PC-3 (cell line): ENCODE measurements around the gene BLOC1S2. TPM values are rescaled to one million over a fixed set of nuclear protein-coding genes. Genes with fewer than 3 reads are reported as not detected.

Source experiments
- ATAC-seq: fragments of 200-7000 bp; cut with Tn5 transposase; 2 replicates; pipeline ENCODE4 v1.9.1; 2020; ENCODE audit warnings: mild to moderate bottlenecking, moderate library complexity
- BruUV-seq: library from RNA; stranded (reverse); fragments of 400-500 nt; replicated peaks from 2 replicates; lab custom pipeline; 2021; lab: Mats Ljungman, UMichigan
- CTCF ChIA-PET: fragments of 300-600 bp; sonication (Branson Sonifier 250); formaldehyde crosslinking; loops from one replicate; lab custom pipeline; 2022; ENCODE audit warnings: antibody characterized with exemption; lab: Charles Lee
- POLR2A ChIA-PET: fragments of 300-600 bp; sonication (Branson Sonifier 250); formaldehyde crosslinking; loops from one replicate; lab custom pipeline; 2022; ENCODE audit warnings: antibody characterized with exemption; ENCODE audit not compliant: unreplicated experiment; lab: Charles Lee
- DNase-seq: peaks from one replicate; pipeline ENCODE4 v3.0.0-alpha.2; 2015
- H2AFZ ChIP-seq: fragments of 300-600 bp; sonication (generic); 2 replicates; pipeline ENCODE4 v1.6.0; 2016; ENCODE audit warnings: antibody characterized with exemption, low read length
- H3F3A ChIP-seq: fragments of 300-600 bp; sonication (generic); one replicate; pipeline ENCODE4 v1.6.0; 2017; ENCODE audit warnings: antibody characterized with exemption, low read length, control low read depth, mild to moderate bottlenecking; ENCODE audit not compliant: unreplicated experiment
- H3K27ac ChIP-seq: fragments of 300-600 bp; sonication (generic); 2 replicates; pipeline ENCODE4 v1.5.1; 2016; ENCODE audit warnings: mild to moderate bottlenecking, low read length
- H3K27me3 ChIP-seq: fragments of 300-600 bp; sonication (generic); 2 replicates; pipeline ENCODE4 v1.6.1; 2016; ENCODE audit warnings: low read length, mixed read lengths
- H3K36me3 ChIP-seq: fragments of 300-600 bp; sonication (generic); 2 replicates; pipeline ENCODE4 v1.6.1; 2016; ENCODE audit warnings: low read depth, mixed run types, low read length, mixed read lengths
- H3K4me1 ChIP-seq: fragments of 300-600 bp; sonication (generic); 2 replicates; pipeline ENCODE4 v1.5.1; 2016; ENCODE audit warnings: low read length; ENCODE audit not compliant: insufficient read depth
- H3K4me2 ChIP-seq: fragments of 300-600 bp; sonication (generic); 2 replicates; pipeline ENCODE4 v1.6.0; 2016; ENCODE audit warnings: low read length
- H3K4me3 ChIP-seq: fragments of 300-600 bp; sonication (generic); 2 replicates; pipeline ENCODE4 v1.5.1; 2016; ENCODE audit warnings: mild to moderate bottlenecking, low read length, mixed read lengths
- H3K79me2 ChIP-seq: fragments of 300-600 bp; sonication (generic); 2 replicates; pipeline ENCODE4 v1.6.1; 2017; ENCODE audit warnings: low read length, mixed read lengths
- H3K9ac ChIP-seq: fragments of 300-600 bp; sonication (generic); 2 replicates; pipeline ENCODE4 v1.6.0; 2016; ENCODE audit warnings: mild to moderate bottlenecking, low read length
- H3K9me2 ChIP-seq: fragments of 300-600 bp; sonication (generic); replicated peaks from 2 replicates; pipeline ENCODE4 v1.6.1; 2016; ENCODE audit warnings: mixed run types, low read length, mixed read lengths
- H3K9me3 ChIP-seq: fragments of 300-600 bp; sonication (generic); 2 replicates; pipeline ENCODE4 v1.6.1; 2016; ENCODE audit warnings: low read length, mixed read lengths
- H4K20me1 ChIP-seq: fragments of 300-600 bp; sonication (generic); 2 replicates; pipeline ENCODE4 v1.6.1; 2016; ENCODE audit warnings: low read length, mixed read lengths
- EZH2 ChIP-seq: fragments of 300-600 bp; sonication (generic); IDR thresholded peaks from one replicate; pipeline ENCODE4 v1.6.1; 2017; ENCODE audit warnings: antibody characterized with exemption, mild to moderate bottlenecking, low read length; ENCODE audit not compliant: unreplicated experiment
- EZH2phosphoT487 ChIP-seq: fragments of 300-600 bp; sonication (generic); IDR thresholded peaks from 2 replicates; pipeline ENCODE4 v1.6.1; 2018; ENCODE audit warnings: mild to moderate bottlenecking, antibody characterized with exemption, low read length, borderline replicate concordance
- intact Hi-C: fragments of 100-400 bp; cut with micrococcal nuclease; formaldehyde crosslinking; loops from 2 replicates; pipeline ENCODE4 v1.9.0; 2023
- total RNA-seq: library from RNA; depleted of rRNA; stranded (reverse); fragments of >200 nt; gene quantifications from 2 replicates; pipeline ENCODE4 v1.2.3, GENCODE V29; 2014
- TF ChIP-seq, protein P1 (sequence below): fragments of 300-600 bp; sonication (generic); conservative IDR thresholded peaks from 2 replicates; pipeline ENCODE4 v1.5.1; 2017; ENCODE audit warnings: antibody characterized with exemption, low read depth, mild to moderate bottlenecking, low read length

Gene BLOC1S2
- total RNA-seq, 1 experiment from 2014 or later: 46.4 TPM

DNA sequence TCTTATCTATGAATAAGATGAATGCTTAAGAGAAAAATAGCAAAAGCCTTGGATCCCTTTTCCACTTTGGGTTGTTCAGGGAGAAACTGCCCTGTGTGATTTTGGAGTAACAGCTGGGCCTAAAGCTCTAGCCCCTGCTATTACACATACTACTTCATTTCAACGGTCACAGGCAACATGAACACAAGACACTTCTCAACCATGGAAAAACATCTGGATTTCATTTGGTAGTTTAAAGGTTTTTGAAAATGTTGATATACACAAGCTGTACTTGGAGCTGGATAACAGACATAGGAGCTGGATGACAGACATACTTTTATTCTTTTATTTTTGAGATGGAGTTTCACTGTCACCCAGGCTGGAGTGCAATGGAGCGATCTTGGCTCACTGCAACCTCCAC is 54.4 kb downstream of the BLOC1S2 start:
- 0 out of 2 replicates have a peak, but pooled peaks cover 3% of the 10 kb centered on the region for H3K4me1 ChIP-seq
- no peaks in the 10 kb centered on the region for H4K20me1 ChIP-seq
- ATAC-seq (no peak), DNase-seq (no peak)
- no TSS peak for BruUV-seq
- no peak overlapping the region for H3K27ac ChIP-seq
- POLR2A ChIA-PET: no interaction called here
- no peaks in the 10 kb centered on the region for H3K9me3 ChIP-seq
- no peaks in the 10 kb centered on the region for H3K9me2 ChIP-seq
- H3K4me3 ChIP-seq: no peak overlapping the region
- H3K9ac ChIP-seq: no peak overlapping the region
- peaks cover 22% of the 10 kb centered on the region for H3K79me2 ChIP-seq
- CTCF ChIA-PET: no interaction called here
- H3K36me3 ChIP-seq: no peaks in the 10 kb centered on the region; the same call in 1 of the 2 replicates
- H2AFZ ChIP-seq: no peak overlapping the region
- TF ChIP-seq EZH2phosphoT487 (no peak), EZH2 (no peak)
- TF ChIP-seq, protein P1, sequence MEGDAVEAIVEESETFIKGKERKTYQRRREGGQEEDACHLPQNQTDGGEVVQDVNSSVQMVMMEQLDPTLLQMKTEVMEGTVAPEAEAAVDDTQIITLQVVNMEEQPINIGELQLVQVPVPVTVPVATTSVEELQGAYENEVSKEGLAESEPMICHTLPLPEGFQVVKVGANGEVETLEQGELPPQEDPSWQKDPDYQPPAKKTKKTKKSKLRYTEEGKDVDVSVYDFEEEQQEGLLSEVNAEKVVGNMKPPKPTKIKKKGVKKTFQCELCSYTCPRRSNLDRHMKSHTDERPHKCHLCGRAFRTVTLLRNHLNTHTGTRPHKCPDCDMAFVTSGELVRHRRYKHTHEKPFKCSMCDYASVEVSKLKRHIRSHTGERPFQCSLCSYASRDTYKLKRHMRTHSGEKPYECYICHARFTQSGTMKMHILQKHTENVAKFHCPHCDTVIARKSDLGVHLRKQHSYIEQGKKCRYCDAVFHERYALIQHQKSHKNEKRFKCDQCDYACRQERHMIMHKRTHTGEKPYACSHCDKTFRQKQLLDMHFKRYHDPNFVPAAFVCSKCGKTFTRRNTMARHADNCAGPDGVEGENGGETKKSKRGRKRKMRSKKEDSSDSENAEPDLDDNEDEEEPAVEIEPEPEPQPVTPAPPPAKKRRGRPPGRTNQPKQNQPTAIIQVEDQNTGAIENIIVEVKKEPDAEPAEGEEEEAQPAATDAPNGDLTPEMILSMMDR: no peak
- H3K27me3 ChIP-seq: no peaks in the 10 kb centered on the region
- no peak overlapping the region for H3K4me2 ChIP-seq
- intact Hi-C loops: no loop called here
- no peaks in the 10 kb centered on the region for H3F3A ChIP-seq

DNA sequence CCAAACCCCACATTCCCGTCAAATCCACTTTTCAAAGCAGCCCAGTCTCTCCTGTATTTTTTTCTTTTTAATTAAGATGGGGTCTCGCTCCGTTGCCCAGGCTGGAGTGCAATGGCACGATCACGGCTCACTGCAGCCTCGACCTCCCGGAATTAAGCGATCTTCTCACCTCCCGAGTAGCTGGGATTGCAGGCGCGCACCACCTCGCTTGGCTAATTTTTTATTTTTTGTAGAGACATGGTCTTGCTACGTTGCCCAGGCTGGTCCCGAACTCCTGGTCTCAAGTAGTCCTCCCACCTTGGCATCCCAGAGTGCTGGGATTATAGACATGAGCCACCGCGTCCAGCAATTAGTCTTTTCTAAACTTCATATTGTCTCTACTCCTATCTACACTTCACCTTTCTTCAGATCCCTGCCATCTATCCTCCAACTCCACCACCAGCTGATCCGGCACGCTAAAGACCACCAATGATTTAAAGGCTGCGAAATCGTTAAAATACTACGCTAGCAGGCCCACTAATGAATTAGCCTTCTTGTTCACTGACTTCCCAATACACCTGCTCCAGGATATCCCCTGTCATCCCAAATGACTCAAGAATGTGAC is 56.6 kb downstream of the BLOC1S2 start:
- TF ChIP-seq, protein P1: no peak
- TF ChIP-seq EZH2phosphoT487: no peak
- no peak for TF ChIP-seq EZH2
- intact Hi-C loops: no loop called here
- Histone ChIP-seq H3K4me3 (peak overlapping the region; percentile 98), H2AFZ (peak overlapping the region; percentile 91), H3K9ac (peak overlapping the region; percentile 93), H3K27ac (no peak overlapping the region), H3K27me3 (no peaks in the 10 kb centered on the region), H3K9me3 (no peaks in the 10 kb centered on the region), H3K4me1 (0 out of 2 replicates have a peak, but pooled peaks cover 3% of the 10 kb centered on the region), H3K79me2 (peaks cover 34% of the 10 kb centered on the region), H3K9me2 (no peaks in the 10 kb centered on the region), H3K4me2 (peak overlapping the region; percentile 92), H3F3A (no peaks in the 10 kb centered on the region), H4K20me1 (peaks cover 4% of the 10 kb centered on the region; the same call in 1 of the 2 replicates), H3K36me3 (peaks cover 4% of the 10 kb centered on the region; the same call in 1 of the 2 replicates)
- DNase-seq: no peak
- ChIA-PET POLR2A (no interaction called here), CTCF (no interaction called here)
- no peak for ATAC-seq
- BruUV-seq: TSS peak; percentile 87

DNA sequence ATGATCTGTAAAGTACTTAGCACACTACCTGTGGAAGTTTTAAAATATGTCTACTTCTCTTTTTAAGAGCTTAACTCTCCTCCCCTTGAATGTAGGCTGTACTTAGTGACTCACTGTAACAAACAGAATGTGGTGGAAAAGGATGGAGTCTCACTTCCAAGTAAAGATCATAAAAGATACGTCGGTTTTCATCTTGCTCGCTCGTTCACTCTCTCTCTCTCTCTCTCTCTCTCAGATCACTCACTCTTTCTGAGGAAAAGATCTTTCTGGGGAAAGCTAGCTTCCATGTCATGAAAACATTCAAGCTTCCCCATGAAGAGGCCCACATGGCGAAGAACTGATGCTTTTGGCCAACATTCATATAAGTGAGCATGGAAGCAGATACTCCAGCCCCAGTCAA is 62.6 kb downstream of the BLOC1S2 start:
- peaks cover 19% of the 10 kb centered on the region; the same call in 1 of the 2 replicates for H3K36me3 ChIP-seq
- DNase-seq: no peak
- ATAC-seq: no peak
- H3K9me3 ChIP-seq: no peaks in the 10 kb centered on the region
- H3K79me2 ChIP-seq: peaks cover 29% of the 10 kb centered on the region
- BruUV-seq: no TSS peak
- H3K4me3 ChIP-seq: no peak overlapping the region
- no peaks in the 10 kb centered on the region for H3K9me2 ChIP-seq
- H3F3A ChIP-seq: no peaks in the 10 kb centered on the region
- H3K9ac ChIP-seq: no peak overlapping the region
- CTCF ChIA-PET: no interaction called here
- TF ChIP-seq, protein P1: no peak
- no peak for TF ChIP-seq EZH2
- TF ChIP-seq EZH2phosphoT487: no peak
- intact Hi-C loops: no loop called here
- H3K4me1 ChIP-seq: no peaks in the 10 kb centered on the region
- no peak overlapping the region for H3K27ac ChIP-seq
- H2AFZ ChIP-seq: no peak overlapping the region
- POLR2A ChIA-PET: no interaction called here
- no peak overlapping the region for H3K4me2 ChIP-seq
- H3K27me3 ChIP-seq: no peaks in the 10 kb centered on the region
- H4K20me1 ChIP-seq: peaks cover 4% of the 10 kb centered on the region; the same call in 1 of the 2 replicates
